Ovary (tissue), 3 donors: Measurements from ENCODE around the gene AIFM2.

ENCODE experiments used
- CTCF ChIP-seq, 3 donors: fragments of 450-650 bp in 2 of 3; fragments of 200-600 bp in 1 of 3; IDR thresholded peaks; one replicate each; pipeline versions ENCODE4 v1.5.1 to v1.8.0; 2016 to 2022; ENCODE audit warnings: antibody characterized with exemption in 3 of 3, mild to moderate bottlenecking in 1 of 3
- EP300 ChIP-seq: sonication (generic); formaldehyde crosslinking; IDR thresholded peaks from one replicate; pipeline ENCODE4 v1.6.1; 2017; ENCODE audit warnings: antibody characterized with exemption
- POLR2A ChIP-seq: fragments of 450-650 bp; IDR thresholded peaks from one replicate; pipeline ENCODE4 v1.6.1; 2017; ENCODE audit warnings: antibody characterized with exemption, mild to moderate bottlenecking, moderate library complexity
- donor health status: DM: no; HTN: no; CAD: no.

- TF ChIP-seq CTCF (IDR thresholded peaks at IDR 0.05) (no peak), POLR2A (no peak), EP300 (no peak)
Observed at GRCh38 chr10:70117646-70118045, 15.0 kb downstream of the AIFM2 start.
